Stomach (tissue), 4 donors: Measurements from ENCODE around the gene GUSB.

Experiments
- CTCF ChIP-seq, 7 experiments: fragments of 450-650 bp in 4 of 7; fragments of 200-600 bp in 3 of 7; sonication (generic) in 3 of 7; IDR thresholded peaks; one replicate each; pipeline ENCODE4 v1.5.1; 2016 to 2019; ENCODE audit warnings: antibody characterized with exemption in 7 of 7, control low read depth in 2 of 7, mild to moderate bottlenecking in 1 of 7
- POLR2A ChIP-seq, 4 donors: fragments of 450-650 bp; IDR thresholded peaks; one replicate each; pipeline ENCODE4 v1.6.1; 2016; ENCODE audit warnings: antibody characterized with exemption in 4 of 4, control low read depth in 2 of 4, mild to moderate bottlenecking in 1 of 4, moderate library complexity in 1 of 4
- POLR2AphosphoS5 ChIP-seq, 3 donors: sonication (generic); formaldehyde crosslinking; IDR thresholded peaks; one replicate each; pipeline ENCODE4 v1.6.1; 2016; ENCODE audit warnings: antibody characterized with exemption in 3 of 3

GRCh38 chr7:65951837-65952578, 30.0 kb downstream of the GUSB start:
- TF ChIP-seq CTCF (IDR thresholded peaks at IDR 0.05) (no peak), POLR2A (IDR thresholded peaks at IDR 0.05) (no peak), POLR2AphosphoS5 (IDR thresholded peaks at IDR 0.05) (no peak)
